Measurements from ENCODE around the gene SDK1. TPM values are rescaled to one million over a fixed set of nuclear protein-coding genes. Genes with fewer than 3 reads are reported as not detected.

The SDK1 gene
- total and polyA plus RNA-seq, 4 donors, result 0.12 to 0.47 (median 0.36) TPM

DNA sequence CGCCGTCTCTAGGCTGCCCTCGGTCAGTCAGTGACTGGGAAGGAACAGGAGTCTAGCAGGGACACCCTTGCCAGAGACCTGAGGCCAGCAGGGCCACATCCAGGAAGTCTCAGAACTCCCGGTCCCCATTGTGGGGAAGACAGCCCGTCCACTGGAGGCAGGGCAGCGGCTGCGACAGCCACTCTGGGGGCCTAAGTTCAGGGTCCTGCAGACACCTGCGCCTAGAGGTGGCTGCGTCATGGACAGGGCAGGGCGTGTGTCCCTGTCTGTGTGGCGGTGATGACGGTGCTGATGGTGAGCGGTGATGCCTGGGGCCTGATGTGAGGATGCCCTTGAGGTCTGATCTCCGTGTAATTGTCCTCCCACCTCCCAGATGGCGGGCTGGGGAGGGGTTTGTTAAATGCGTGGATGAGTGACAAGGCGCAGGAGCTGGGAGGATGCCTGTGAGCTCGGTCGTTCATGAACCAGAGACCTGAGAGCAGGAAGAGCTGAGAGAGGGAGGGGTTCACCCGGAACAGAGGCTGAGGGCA lies 843.2 kb downstream of the SDK1 start:
- DNase-seq (ENCODE audit: low spot score), result no peak

DNA sequence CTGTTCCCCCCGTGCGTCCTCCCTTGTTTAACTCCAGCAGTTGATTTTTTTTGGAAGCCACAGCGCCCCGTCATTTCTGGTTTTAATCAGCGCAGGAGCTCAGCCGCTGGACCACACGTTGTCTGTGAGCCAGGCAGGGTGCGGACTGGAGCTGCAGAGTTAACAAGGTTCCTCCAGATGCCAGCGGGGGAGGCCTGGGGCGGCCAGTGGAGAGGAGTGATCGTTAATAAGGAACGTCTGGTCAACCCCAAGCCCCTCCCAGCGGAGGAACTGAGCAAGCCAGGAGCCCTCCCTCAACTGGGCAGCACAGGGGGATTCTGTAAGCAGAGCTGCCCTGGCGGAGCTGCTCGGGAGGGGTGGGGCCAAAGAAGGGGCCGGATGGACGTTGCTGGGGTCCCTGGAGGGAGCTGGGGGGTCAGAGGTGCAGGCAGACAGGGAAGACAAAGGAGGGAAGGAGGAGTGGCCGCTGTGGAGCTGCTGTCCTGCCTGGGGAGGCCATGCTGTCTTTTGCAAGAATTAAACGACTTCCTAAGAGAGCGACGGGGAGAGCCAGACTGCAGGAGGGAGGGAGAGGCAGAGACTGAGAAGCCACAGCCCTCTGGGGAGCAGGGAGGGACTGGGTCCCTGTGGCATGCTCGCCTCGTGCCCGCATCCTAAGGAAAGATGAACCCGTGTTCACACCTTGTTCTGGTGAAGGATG lies 843.9 kb downstream of the SDK1 start:
- no peak overlapping the region for H3K27ac ChIP-seq (ENCODE audit: low read depth in 1 of 2, low read length in 2 of 2)
- no peaks in the 10 kb centered on the region for H3K36me3 ChIP-seq (ENCODE audit: control insufficient read depth in 4 of 4, insufficient read depth in 3 of 4, low read depth in 1 of 4, low read length in 3 of 4)
- TF ChIP-seq FOXA1 (IDR thresholded peaks at IDR 0.05) (no peak), HNF4A (conservative IDR thresholded peaks at IDR 0.05) (no peak), YY1 (IDR thresholded peaks at IDR 0.05) (no peak), GABPA (IDR thresholded peaks at IDR 0.05 in 1 of 2, conservative IDR thresholded peaks at IDR 0.05 in 1 of 2) (no peak), RXRA (IDR thresholded peaks at IDR 0.05) (no peak), JUND (IDR thresholded peaks at IDR 0.05) (no peak)
- TF ChIP-seq, protein P1, sequence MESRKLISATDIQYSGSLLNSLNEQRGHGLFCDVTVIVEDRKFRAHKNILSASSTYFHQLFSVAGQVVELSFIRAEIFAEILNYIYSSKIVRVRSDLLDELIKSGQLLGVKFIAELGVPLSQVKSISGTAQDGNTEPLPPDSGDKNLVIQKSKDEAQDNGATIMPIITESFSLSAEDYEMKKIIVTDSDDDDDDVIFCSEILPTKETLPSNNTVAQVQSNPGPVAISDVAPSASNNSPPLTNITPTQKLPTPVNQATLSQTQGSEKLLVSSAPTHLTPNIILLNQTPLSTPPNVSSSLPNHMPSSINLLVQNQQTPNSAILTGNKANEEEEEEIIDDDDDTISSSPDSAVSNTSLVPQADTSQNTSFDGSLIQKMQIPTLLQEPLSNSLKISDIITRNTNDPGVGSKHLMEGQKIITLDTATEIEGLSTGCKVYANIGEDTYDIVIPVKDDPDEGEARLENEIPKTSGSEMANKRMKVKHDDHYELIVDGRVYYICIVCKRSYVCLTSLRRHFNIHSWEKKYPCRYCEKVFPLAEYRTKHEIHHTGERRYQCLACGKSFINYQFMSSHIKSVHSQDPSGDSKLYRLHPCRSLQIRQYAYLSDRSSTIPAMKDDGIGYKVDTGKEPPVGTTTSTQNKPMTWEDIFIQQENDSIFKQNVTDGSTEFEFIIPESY (IDR thresholded peaks at IDR 0.05), result no peak
- TF ChIP-seq, protein P2, sequence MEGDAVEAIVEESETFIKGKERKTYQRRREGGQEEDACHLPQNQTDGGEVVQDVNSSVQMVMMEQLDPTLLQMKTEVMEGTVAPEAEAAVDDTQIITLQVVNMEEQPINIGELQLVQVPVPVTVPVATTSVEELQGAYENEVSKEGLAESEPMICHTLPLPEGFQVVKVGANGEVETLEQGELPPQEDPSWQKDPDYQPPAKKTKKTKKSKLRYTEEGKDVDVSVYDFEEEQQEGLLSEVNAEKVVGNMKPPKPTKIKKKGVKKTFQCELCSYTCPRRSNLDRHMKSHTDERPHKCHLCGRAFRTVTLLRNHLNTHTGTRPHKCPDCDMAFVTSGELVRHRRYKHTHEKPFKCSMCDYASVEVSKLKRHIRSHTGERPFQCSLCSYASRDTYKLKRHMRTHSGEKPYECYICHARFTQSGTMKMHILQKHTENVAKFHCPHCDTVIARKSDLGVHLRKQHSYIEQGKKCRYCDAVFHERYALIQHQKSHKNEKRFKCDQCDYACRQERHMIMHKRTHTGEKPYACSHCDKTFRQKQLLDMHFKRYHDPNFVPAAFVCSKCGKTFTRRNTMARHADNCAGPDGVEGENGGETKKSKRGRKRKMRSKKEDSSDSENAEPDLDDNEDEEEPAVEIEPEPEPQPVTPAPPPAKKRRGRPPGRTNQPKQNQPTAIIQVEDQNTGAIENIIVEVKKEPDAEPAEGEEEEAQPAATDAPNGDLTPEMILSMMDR (IDR thresholded peaks at IDR 0.05; ENCODE audit: low read depth, low read length, missing input control), result no peak
- peaks cover 0 to 2% (median 0%) of the 10 kb centered on the region in 4 donors for H3K27me3 ChIP-seq (ENCODE audit: control insufficient read depth in 4 of 4, insufficient read depth in 4 of 4, low read length in 3 of 4)
- WGBS, result 35% methylated on average over 25 of the region's 25 CpGs
- DNase-seq (ENCODE audit: low spot score), result no peak
- no peaks in the 10 kb centered on the region for H3K4me1 ChIP-seq (ENCODE audit: control insufficient read depth in 4 of 4, insufficient read depth in 4 of 4, low read length in 3 of 4)
- no peak overlapping the region for H3K4me3 ChIP-seq (ENCODE audit: low read depth in 1 of 3, low read length in 3 of 3)
- no peaks in the 10 kb centered on the region for H3K9me3 ChIP-seq (ENCODE audit: control insufficient read depth in 4 of 4, low read length in 3 of 4)
- H3K9ac ChIP-seq (ENCODE audit: low read depth in 1 of 2, low read length in 2 of 2), result no peak overlapping the region

More for the DNA sequence above, 843.2 kb downstream of the SDK1 start:
- Histone ChIP-seq H3K9me3 (ENCODE audit: control insufficient read depth in 4 of 4, low read length in 3 of 4) (no peaks in the 10 kb centered on the region), H3K4me1 (ENCODE audit: control insufficient read depth in 4 of 4, insufficient read depth in 4 of 4, low read length in 3 of 4) (no peaks in the 10 kb centered on the region), H3K36me3 (ENCODE audit: control insufficient read depth in 4 of 4, insufficient read depth in 3 of 4, low read depth in 1 of 4, low read length in 3 of 4) (no peaks in the 10 kb centered on the region), H3K9ac (ENCODE audit: low read depth in 1 of 2, low read length in 2 of 2) (no peak overlapping the region), H3K4me3 (ENCODE audit: low read depth in 1 of 3, low read length in 3 of 3) (no peak overlapping the region), H3K27ac (ENCODE audit: low read depth in 1 of 2, low read length in 2 of 2) (no peak overlapping the region), H3K27me3 (ENCODE audit: control insufficient read depth in 4 of 4, insufficient read depth in 4 of 4, low read length in 3 of 4) (peaks cover 0 to 2% (median 0%) of the 10 kb centered on the region in 4 donors)
- no peak for TF ChIP-seq HNF4G (IDR thresholded peaks at IDR 0.05)
- TF ChIP-seq FOXA2 (IDR thresholded peaks at IDR 0.05), result no peak
- TF ChIP-seq NR2F2 (IDR thresholded peaks at IDR 0.05), result no peak
- TF ChIP-seq, protein P3, sequence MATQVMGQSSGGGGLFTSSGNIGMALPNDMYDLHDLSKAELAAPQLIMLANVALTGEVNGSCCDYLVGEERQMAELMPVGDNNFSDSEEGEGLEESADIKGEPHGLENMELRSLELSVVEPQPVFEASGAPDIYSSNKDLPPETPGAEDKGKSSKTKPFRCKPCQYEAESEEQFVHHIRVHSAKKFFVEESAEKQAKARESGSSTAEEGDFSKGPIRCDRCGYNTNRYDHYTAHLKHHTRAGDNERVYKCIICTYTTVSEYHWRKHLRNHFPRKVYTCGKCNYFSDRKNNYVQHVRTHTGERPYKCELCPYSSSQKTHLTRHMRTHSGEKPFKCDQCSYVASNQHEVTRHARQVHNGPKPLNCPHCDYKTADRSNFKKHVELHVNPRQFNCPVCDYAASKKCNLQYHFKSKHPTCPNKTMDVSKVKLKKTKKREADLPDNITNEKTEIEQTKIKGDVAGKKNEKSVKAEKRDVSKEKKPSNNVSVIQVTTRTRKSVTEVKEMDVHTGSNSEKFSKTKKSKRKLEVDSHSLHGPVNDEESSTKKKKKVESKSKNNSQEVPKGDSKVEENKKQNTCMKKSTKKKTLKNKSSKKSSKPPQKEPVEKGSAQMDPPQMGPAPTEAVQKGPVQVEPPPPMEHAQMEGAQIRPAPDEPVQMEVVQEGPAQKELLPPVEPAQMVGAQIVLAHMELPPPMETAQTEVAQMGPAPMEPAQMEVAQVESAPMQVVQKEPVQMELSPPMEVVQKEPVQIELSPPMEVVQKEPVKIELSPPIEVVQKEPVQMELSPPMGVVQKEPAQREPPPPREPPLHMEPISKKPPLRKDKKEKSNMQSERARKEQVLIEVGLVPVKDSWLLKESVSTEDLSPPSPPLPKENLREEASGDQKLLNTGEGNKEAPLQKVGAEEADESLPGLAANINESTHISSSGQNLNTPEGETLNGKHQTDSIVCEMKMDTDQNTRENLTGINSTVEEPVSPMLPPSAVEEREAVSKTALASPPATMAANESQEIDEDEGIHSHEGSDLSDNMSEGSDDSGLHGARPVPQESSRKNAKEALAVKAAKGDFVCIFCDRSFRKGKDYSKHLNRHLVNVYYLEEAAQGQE (IDR thresholded peaks at IDR 0.05), result no peak
- no peak for TF ChIP-seq GABPA (IDR thresholded peaks at IDR 0.05 in 1 of 2, conservative IDR thresholded peaks at IDR 0.05 in 1 of 2)
- no peak for TF ChIP-seq HNF4A (conservative IDR thresholded peaks at IDR 0.05)
- TF ChIP-seq, protein P4, sequence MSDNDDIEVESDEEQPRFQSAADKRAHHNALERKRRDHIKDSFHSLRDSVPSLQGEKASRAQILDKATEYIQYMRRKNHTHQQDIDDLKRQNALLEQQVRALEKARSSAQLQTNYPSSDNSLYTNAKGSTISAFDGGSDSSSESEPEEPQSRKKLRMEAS (IDR thresholded peaks at IDR 0.05), result no peak
- TF ChIP-seq, protein P1 (IDR thresholded peaks at IDR 0.05), result no peak
- TF ChIP-seq TAF1 (conservative IDR thresholded peaks at IDR 0.05), result no peak
- no peak for TF ChIP-seq EGR1 (IDR thresholded peaks at IDR 0.05; ENCODE audit: low read depth in 2 of 2)
- no peak for TF ChIP-seq RAD21 (IDR thresholded peaks at IDR 0.05)
- TF ChIP-seq, protein P5, sequence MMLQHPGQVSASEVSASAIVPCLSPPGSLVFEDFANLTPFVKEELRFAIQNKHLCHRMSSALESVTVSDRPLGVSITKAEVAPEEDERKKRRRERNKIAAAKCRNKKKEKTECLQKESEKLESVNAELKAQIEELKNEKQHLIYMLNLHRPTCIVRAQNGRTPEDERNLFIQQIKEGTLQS (IDR thresholded peaks at IDR 0.05), result no peak
- 44% methylated on average over 19 of the region's 20 CpGs for WGBS

Measured in liver (tissue), 9 donors.